ENCODE results near the gene MCHR1.

The MCHR1 gene

GRCh38 chr22:40727070-40727963 is 48.0 kb downstream of the MCHR1 start:
- DNase-seq, result no peak

DNA sequence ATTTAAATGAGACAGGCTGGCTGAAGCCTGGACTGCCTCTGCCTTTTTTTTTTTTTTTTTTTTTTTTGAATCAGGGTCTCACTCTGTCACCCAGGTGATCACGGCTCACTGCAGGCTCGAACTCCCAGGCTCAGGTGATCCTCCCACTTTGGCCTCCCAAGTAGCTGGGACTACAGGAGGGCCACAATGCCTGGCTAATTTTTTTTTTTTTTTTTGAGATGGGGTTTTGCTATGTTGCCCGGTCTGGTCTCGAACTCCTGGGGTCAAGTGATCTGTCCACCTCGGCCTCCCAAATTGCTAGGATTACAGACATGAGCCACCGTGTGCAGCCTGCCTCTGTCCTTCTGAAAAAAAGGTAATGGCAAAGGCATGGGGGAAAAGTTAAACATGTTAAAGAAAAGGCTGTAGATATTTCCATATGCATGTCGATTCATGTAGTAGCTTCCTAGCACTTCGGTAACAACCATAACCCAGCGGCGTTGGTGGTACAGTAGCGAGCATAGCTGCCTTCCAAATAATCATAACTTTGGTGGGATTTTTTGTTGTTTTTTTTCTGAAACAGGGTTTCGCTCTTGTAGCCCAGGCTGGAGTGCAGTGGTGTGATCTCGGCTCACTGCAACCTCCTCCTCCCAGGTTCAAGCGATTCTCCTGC is 48.8 kb downstream of the MCHR1 start:
- no peak for DNase-seq

DNA sequence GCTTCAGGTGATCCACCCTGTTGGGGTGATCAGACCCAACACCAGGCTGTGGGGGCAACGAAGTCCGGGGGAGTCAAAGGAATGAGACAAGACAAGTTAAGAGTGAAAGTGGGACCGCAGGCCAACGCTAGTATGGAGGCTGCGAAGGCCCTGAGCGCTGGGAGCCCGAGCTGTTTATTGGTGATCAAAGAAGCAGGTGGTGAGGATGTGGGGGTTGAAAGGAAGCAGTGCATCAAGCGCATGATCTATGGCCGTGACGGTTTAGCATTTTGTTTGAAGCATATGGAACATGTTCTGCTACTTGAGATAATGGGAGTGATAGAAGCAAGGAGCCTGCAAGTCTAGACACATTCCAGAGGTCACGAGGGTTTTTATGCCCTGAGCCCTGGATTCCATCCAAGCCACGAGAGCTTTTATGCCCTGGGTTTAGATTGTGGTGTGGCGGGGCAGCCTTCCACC is 49.5 kb downstream of the MCHR1 start:
- peak; percentile 67 for DNase-seq

DNA sequence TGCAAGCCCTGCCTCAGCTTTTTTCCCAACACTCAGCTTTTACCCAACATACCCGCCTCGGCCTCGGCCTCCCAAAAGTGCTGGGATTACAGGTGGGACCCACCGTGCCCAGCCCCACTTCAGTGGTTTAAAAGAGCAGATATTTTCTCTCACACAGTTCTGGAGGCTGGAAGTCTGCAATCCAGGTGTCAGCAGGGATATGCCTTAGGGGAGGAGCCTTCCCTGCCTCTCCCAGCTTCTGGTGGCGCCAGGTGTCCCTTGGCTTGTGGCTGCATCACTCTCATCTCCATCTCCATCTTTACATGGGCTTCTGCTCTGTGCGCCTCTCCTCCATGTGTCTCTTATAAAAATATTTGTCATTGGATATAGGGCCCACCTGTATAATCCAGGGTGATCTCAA is 50.0 kb downstream of the MCHR1 start:
- no peak for DNase-seq

Data from GDM1 (cell line).